Nephron progenitor cell (in vitro differentiated cells): Measurements from ENCODE around the gene RTP5.

Experiments
- DNase-seq: peaks from one replicate; pipeline ENCODE4 v3.0.0; 2021
- H3K27ac Mint-ChIP-seq: 2 replicates; pipeline ENCODE4 v1.8.0; 2021; ENCODE audit warnings: mild to moderate bottlenecking, moderate library complexity, mixed read lengths
- H3K27me3 Mint-ChIP-seq: 2 replicates; pipeline ENCODE4 v1.8.0; 2021; ENCODE audit warnings: mild to moderate bottlenecking, low read depth, mixed read lengths; ENCODE audit not compliant: poor library complexity
- H3K36me3 Mint-ChIP-seq: 2 replicates; pipeline ENCODE4 v1.8.0; 2021; ENCODE audit warnings: low read depth, mixed read lengths
- H3K4me1 Mint-ChIP-seq: 2 replicates; pipeline ENCODE4 v1.8.0; 2021; ENCODE audit warnings: mixed read lengths
- H3K4me3 Mint-ChIP-seq: 2 replicates; pipeline ENCODE4 v1.8.0; 2021; ENCODE audit warnings: mild to moderate bottlenecking, moderate library complexity, mixed read lengths
- H3K9me3 Mint-ChIP-seq: 2 replicates; pipeline ENCODE4 v1.8.0; 2021; ENCODE audit warnings: mild to moderate bottlenecking, moderate library complexity, mixed read lengths
- CTCF ChIP-seq: fragments of 200-600 bp; sonication (generic); IDR thresholded peaks from 2 replicates; pipeline ENCODE4 v1.5.0; 2021; ENCODE audit warnings: antibody characterized with exemption

Gene RTP5

GRCh38 chr2:241850544-241851324 lies 18.8 kb upstream of the RTP5 start:
- H3K36me3 Mint-ChIP-seq: no peaks in the 10 kb centered on the region
- TF ChIP-seq CTCF: no peak
- H3K27ac Mint-ChIP-seq: no peak overlapping the region
- no peaks in the 10 kb centered on the region for H3K9me3 Mint-ChIP-seq
- H3K4me1 Mint-ChIP-seq: peaks cover 17% of the 10 kb centered on the region
- no peak overlapping the region for H3K4me3 Mint-ChIP-seq
- peaks cover 15% of the 10 kb centered on the region for H3K27me3 Mint-ChIP-seq
- no peak for DNase-seq

- no peak for TF ChIP-seq CTCF
- peaks cover 7% of the 10 kb centered on the region for H3K27me3 Mint-ChIP-seq
- no peak for DNase-seq
- H3K4me1 Mint-ChIP-seq: peaks cover 19% of the 10 kb centered on the region
- H3K27ac Mint-ChIP-seq: no peak overlapping the region
- no peak overlapping the region for H3K4me3 Mint-ChIP-seq
- no peaks in the 10 kb centered on the region for H3K36me3 Mint-ChIP-seq
- H3K9me3 Mint-ChIP-seq: no peaks in the 10 kb centered on the region
Observed at GRCh38 chr2:241851325-241852115, 18.0 kb upstream of the RTP5 start.

- Mint-ChIP-seq H3K27ac (no peak overlapping the region), H3K36me3 (no peaks in the 10 kb centered on the region), H3K27me3 (peaks cover 5% of the 10 kb centered on the region), H3K4me3 (no peak overlapping the region), H3K9me3 (no peaks in the 10 kb centered on the region), H3K4me1 (peaks cover 23% of the 10 kb centered on the region)
- no peak for DNase-seq
- no peak for TF ChIP-seq CTCF
Observed at GRCh38 chr2:241852116-241852980, 17.2 kb upstream of the RTP5 start.

DNA sequence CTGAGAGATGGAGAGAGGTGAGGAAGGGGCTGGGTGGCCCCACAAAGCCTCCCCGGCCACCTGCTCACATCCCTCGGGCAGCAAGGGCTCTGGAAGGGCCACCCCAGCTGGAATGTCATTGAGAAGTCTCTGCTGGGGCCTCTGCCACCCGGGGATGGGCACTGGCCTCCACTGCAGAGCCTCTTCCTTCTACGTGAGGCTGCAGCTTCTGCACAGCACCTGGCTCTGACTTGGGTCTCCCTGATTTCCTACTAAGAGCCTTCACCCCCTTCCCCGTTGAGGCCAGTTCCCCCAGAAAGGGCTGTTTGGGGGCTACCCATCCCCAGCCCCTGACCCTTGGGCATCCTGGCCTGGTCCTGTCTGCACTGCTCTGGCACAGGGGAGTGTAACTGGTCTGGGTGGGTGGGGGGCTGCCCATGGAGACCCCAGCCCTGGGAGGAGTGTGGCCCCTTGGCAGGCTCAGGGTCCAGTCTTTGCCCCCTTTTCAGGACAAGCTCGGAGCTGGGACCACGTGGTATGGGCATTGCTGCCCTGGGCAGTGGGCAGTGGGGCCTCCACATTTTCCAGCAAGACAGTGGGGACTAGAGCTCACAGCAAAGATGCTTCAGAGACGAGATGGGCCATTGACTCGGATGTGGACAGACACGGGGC lies 16.4 kb upstream of the RTP5 start:
- DNase-seq: no peak
- Mint-ChIP-seq H3K9me3 (no peaks in the 10 kb centered on the region), H3K27ac (no peak overlapping the region), H3K27me3 (peaks cover 8% of the 10 kb centered on the region), H3K36me3 (no peaks in the 10 kb centered on the region), H3K4me1 (peaks cover 23% of the 10 kb centered on the region), H3K4me3 (no peak overlapping the region)
- no peak for TF ChIP-seq CTCF

GRCh38 chr2:241853651-241854341 lies 15.7 kb upstream of the RTP5 start:
- no peaks in the 10 kb centered on the region for H3K36me3 Mint-ChIP-seq
- no peak for DNase-seq
- H3K4me1 Mint-ChIP-seq: peaks cover 23% of the 10 kb centered on the region
- peaks cover 6% of the 10 kb centered on the region for H3K27me3 Mint-ChIP-seq
- H3K4me3 Mint-ChIP-seq: no peak overlapping the region
- no peaks in the 10 kb centered on the region for H3K9me3 Mint-ChIP-seq
- H3K27ac Mint-ChIP-seq: no peak overlapping the region
- no peak for TF ChIP-seq CTCF
